Muscle layer of colon (tissue), 2 donors: Measurements from ENCODE around the gene KLHDC4.

ENCODE experiments used
- H3K27ac ChIP-seq: one replicate; pipeline ENCODE4 v1.7.0; 2013; ENCODE audit warnings: low read depth, mild to moderate bottlenecking, low read length, moderate library complexity
- H3K27me3 ChIP-seq, 2 donors: one replicate each; pipeline ENCODE4 v1.7.0; 2013; ENCODE audit warnings: low read length in 2 of 2, mild to moderate bottlenecking in 2 of 2; ENCODE audit not compliant: insufficient read depth in 2 of 2, control insufficient read depth in 1 of 2
- H3K36me3 ChIP-seq: one replicate; pipeline ENCODE4 v1.7.0; 2013; ENCODE audit warnings: mild to moderate bottlenecking, low read length; ENCODE audit not compliant: insufficient read depth
- H3K4me1 ChIP-seq: one replicate; pipeline ENCODE4 v1.7.0; 2013; ENCODE audit warnings: mild to moderate bottlenecking, low read length; ENCODE audit not compliant: insufficient read depth
- H3K4me3 ChIP-seq, 2 donors: one replicate each; pipeline ENCODE4 v1.7.0; 2013; ENCODE audit warnings: low read length in 2 of 2, low read depth in 1 of 2, mild to moderate bottlenecking in 1 of 2, moderate library complexity in 1 of 2
- H3K9ac ChIP-seq: one replicate; pipeline ENCODE4 v1.7.0; 2013; ENCODE audit warnings: low read length
- H3K9me3 ChIP-seq: one replicate; pipeline ENCODE4 v1.7.0; 2013; ENCODE audit warnings: mild to moderate bottlenecking, low read length
- donor health status: abdominal sarcoma.
- donor health status: Adenocarcinoma of cecum.

The KLHDC4 gene

DNA sequence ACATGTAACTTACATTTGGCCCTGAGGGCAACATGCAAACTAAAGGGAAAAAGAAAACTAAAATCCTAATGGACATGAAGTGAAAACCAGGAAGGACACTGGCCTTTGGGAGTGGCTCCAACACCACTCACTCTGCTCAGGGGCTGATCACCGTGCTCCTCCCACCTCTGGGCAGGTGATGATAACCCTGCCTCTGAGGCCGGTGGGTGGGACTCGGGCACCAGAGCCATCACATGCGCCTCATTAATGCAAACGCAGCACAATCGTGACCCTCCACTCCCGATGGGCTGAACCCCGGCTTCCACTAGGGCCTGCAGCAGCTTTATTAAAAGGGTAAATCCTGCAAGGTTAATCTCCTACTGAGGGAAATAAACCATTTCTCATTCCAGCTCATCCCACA is 4.7 kb downstream of the KLHDC4 start:
- Histone ChIP-seq H3K27me3 (no peaks in the 10 kb centered on the region), H3K4me1 (peaks cover 6% of the 10 kb centered on the region), H3K9ac (no peak overlapping the region), H3K9me3 (no peaks in the 10 kb centered on the region), H3K4me3 (no peak overlapping the region), H3K36me3 (peaks cover 31% of the 10 kb centered on the region), H3K27ac (no peak overlapping the region)

DNA sequence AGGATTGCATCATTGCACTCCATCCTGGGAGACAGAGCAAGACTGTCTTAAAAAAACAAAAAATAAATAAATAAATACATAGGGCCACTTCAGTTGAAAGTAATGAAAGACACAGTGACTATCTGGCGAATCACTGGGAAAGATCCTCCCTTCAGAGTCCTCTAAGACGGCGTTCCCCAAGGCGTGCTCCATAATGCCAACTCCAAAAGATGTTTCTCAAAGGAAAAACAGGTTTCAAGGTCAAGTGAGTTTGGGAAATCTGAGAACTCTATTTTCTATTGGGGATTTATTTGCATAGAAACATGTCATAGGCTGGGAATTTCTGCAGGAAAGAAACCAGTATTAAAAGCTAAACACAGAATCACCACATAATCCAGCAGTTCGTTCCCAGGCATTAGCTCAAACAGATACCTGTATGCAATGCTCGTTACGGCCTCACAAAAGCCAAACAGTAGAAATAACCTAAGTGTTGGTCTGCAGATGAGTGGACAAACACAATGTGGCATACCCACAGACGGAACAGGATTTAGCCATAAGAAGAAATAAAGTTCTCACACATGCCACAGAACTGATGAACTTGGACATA is 7.9 kb downstream of the KLHDC4 start:
- Histone ChIP-seq H3K4me1 (no peaks in the 10 kb centered on the region), H3K27me3 (no peaks in the 10 kb centered on the region), H3K27ac (no peak overlapping the region), H3K36me3 (peaks cover 49% of the 10 kb centered on the region), H3K4me3 (no peak overlapping the region), H3K9ac (no peak overlapping the region), H3K9me3 (no peaks in the 10 kb centered on the region)

- no peak overlapping the region for H3K4me3 ChIP-seq
- H3K4me1 ChIP-seq, result no peaks in the 10 kb centered on the region
- no peaks in the 10 kb centered on the region for H3K27me3 ChIP-seq
- H3K27ac ChIP-seq, result no peak overlapping the region
- peaks cover 59% of the 10 kb centered on the region for H3K36me3 ChIP-seq
- no peaks in the 10 kb centered on the region for H3K9me3 ChIP-seq
- no peak overlapping the region for H3K9ac ChIP-seq
These were observed 11.3 kb downstream of the KLHDC4 start for GRCh38 chr16:87754535-87754934.

DNA sequence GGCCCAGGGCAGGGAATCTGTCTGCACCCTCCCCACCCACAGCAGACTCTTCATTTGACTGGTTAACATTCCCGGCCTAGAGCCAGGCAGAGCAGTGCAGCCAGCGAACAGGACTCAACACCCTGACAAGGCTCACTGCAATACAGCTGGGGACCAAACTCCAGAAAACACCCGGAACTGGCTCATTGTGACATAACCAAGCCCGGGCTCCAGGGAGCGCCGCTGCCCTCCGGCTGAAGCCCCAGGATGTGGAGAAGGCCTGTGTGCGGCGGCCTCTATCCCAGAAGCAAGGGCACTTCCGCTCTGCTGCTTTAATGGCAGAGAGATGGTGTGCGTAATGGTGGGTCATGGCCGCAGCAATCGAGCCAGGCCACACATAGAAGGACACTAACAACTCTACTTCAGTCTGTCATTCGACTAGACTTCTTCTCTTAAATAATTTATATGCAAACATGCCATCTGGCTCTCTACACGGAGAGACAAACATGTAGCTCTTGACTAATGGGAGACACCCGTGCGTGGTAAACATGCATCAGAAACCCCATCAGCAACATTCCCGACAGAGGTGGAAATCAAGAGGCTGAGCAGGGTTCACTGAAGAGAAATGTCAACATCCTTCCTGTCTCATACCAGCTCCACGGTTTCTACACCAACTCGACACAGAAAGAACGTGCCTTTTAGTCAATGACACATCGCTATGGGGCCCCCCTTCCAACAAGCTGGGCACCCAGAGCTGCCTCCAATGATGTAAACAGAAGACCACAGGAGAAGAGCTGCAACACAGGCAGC is 18.0 kb downstream of the KLHDC4 start:
- Histone ChIP-seq H3K4me3 (no peak overlapping the region), H3K4me1 (no peaks in the 10 kb centered on the region), H3K36me3 (peaks cover 58% of the 10 kb centered on the region), H3K9ac (no peak overlapping the region), H3K9me3 (no peaks in the 10 kb centered on the region), H3K27ac (no peak overlapping the region), H3K27me3 (no peaks in the 10 kb centered on the region)

DNA sequence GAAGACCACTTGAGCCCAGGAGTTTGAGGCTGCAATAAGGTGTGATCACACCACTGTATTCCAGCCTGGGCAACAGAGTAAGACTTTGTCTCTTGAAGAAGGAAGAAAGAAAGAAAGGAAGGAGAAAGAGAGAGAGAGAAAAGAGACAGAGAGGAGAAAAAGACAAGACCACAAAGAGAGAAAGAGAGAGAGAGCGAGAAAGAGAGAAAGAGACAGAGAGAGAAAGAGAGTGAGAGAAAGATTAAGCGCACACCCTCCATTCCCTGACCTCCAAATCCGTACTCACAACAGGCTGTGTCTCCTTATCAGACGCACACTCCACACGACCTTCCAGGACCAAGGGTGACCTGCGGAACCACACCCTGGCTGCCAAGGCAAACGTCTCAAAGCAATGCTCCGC is 19.6 kb downstream of the KLHDC4 start:
- Histone ChIP-seq H3K27ac (no peak overlapping the region), H3K36me3 (peaks cover 53% of the 10 kb centered on the region), H3K9me3 (no peaks in the 10 kb centered on the region), H3K27me3 (no peaks in the 10 kb centered on the region), H3K4me3 (no peak overlapping the region), H3K4me1 (no peaks in the 10 kb centered on the region), H3K9ac (no peak overlapping the region)

- Histone ChIP-seq H3K9me3 (no peaks in the 10 kb centered on the region), H3K27me3 (no peaks in the 10 kb centered on the region), H3K4me1 (peaks cover 12% of the 10 kb centered on the region), H3K9ac (no peak overlapping the region), H3K4me3 (no peak overlapping the region), H3K27ac (no peak overlapping the region), H3K36me3 (peaks cover 42% of the 10 kb centered on the region)
These were observed 20.9 kb downstream of the KLHDC4 start for GRCh38 chr16:87744750-87745514.

DNA sequence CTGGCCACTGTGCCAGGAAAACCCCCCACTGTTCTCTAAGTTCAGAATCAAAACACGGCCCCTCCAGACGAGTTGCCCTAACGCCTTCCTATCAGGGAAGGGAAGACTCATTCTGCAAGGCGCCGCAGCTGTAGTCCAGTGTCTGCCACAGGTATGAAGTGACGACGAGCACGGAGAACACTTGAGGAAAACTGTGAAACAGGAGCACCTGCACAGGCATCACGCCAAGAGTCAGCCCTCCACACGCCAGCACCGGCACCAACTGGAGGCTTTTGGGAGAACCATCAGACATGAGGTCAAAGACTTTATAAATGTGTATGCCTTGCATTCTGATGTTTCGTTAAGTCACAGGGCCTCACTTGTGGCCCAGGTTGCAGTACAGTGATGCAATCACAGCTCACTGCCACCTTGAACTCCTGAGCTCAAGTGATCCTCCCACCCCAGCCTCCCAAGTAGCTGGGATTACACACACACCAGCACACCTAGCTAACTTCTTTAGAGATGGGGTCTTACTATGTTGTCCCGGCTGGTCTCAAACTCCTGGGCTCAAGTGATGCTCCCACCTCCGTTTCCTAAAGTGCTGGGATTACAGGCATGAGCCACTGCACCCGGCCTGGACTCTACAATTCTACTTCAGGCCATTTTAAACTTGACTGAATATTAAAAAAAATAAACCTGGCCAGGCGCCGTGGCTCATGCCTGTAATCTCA is 22.9 kb downstream of the KLHDC4 start:
- no peak overlapping the region for H3K4me3 ChIP-seq
- no peak overlapping the region for H3K9ac ChIP-seq
- no peaks in the 10 kb centered on the region for H3K27me3 ChIP-seq
- H3K9me3 ChIP-seq, result no peaks in the 10 kb centered on the region
- H3K36me3 ChIP-seq, result peaks cover 24% of the 10 kb centered on the region
- peaks cover 12% of the 10 kb centered on the region for H3K4me1 ChIP-seq
- H3K27ac ChIP-seq, result no peak overlapping the region

- Histone ChIP-seq H3K27me3 (no peaks in the 10 kb centered on the region), H3K9me3 (no peaks in the 10 kb centered on the region), H3K4me3 (no peak overlapping the region), H3K27ac (no peak overlapping the region), H3K36me3 (peaks cover 13% of the 10 kb centered on the region), H3K4me1 (peaks cover 12% of the 10 kb centered on the region), H3K9ac (no peak overlapping the region)
These were observed 23.9 kb downstream of the KLHDC4 start for GRCh38 chr16:87741700-87742415.

- no peak overlapping the region for H3K27ac ChIP-seq
- peaks cover 14% of the 10 kb centered on the region for H3K36me3 ChIP-seq
- no peaks in the 10 kb centered on the region for H3K27me3 ChIP-seq
- H3K4me1 ChIP-seq, result peaks cover 12% of the 10 kb centered on the region
- H3K9ac ChIP-seq, result no peak overlapping the region
- no peaks in the 10 kb centered on the region for H3K9me3 ChIP-seq
- no peak overlapping the region for H3K4me3 ChIP-seq
These were observed 24.8 kb downstream of the KLHDC4 start for GRCh38 chr16:87740909-87741424.

DNA sequence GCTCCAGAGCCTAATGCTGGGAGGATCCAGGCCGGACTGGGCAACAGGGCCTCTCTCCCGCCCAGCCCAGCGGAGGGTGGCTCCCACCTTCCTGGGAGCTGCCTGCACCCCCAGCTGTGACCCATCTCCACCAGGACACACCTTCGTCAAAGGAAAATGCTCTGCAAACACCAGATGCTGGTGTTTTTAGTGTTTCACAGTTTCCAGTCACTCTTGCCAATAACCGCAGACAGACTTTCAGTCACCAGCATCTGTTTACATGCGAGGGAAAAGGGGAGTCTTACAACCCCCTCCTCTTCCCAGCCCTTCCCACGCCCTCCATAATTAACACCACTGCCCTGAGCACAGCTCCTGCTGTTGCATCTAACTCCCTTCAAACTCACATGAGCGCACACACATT is 25.3 kb downstream of the KLHDC4 start:
- no peaks in the 10 kb centered on the region for H3K9me3 ChIP-seq
- H3K27ac ChIP-seq, result no peak overlapping the region
- H3K9ac ChIP-seq, result no peak overlapping the region
- H3K27me3 ChIP-seq, result no peaks in the 10 kb centered on the region
- peaks cover 12% of the 10 kb centered on the region for H3K4me1 ChIP-seq
- peaks cover 11% of the 10 kb centered on the region for H3K36me3 ChIP-seq
- H3K4me3 ChIP-seq, result no peak overlapping the region
